ENCODE measurements around the gene USP26.
"Not testable (repeated sequence)": the region's sequence is repeated elsewhere in the genome, so short reads cannot be mapped to it uniquely, and the experiment has no call there.

The USP26 gene

DNA sequence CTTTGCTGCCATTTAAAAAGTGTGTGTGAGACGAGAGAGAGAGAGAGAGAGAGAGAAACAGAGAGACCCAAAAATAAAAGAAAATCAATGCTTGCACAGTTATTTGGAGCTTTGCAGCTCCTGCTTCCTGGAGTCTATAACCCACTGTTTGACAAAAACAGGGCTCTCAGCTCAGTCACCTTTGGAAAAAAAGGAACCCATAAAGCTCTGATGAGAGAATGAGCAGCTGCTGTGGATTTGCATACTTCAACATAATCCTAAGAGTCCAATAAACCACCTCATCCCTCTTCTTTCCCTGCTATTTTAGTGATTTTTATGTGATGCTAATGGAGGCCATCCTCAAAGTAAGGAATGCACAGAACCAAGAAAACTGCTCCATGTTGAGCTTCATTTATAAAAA, 50.3 kb downstream of the USP26 start:
- Histone ChIP-seq H3K36me3 (ENCODE audit: insufficient read depth, low read length) (no peaks in the 10 kb centered on the region), H2AFZ (ENCODE audit: low read length) (no peak overlapping the region), H3K4me2 (ENCODE audit: low read depth, low read length, poor library complexity, severe bottlenecking) (no peak overlapping the region), H3K9me3 (ENCODE audit: insufficient read depth, low read depth, low read length) (no peaks in the 10 kb centered on the region), H3K4me1 (ENCODE audit: insufficient read depth, low read length, poor library complexity, severe bottlenecking) (no peaks in the 10 kb centered on the region), H3K79me2 (ENCODE audit: insufficient read depth, low read length) (no peaks in the 10 kb centered on the region), H3F3A (ENCODE audit: low read depth) (no peaks in the 10 kb centered on the region), H3K9ac (ENCODE audit: low read depth, low read length, poor library complexity, severe bottlenecking) (no peak overlapping the region), H4K20me1 (ENCODE audit: insufficient read depth, low read length, poor library complexity, severe bottlenecking) (no peaks in the 10 kb centered on the region), H3K4me3 (ENCODE audit: low read length, poor library complexity, severe bottlenecking) (no peak overlapping the region), H3K27me3 (ENCODE audit: insufficient read depth, low read length, poor library complexity, severe bottlenecking) (no peaks in the 10 kb centered on the region), H3K9me2 (replicated peaks; ENCODE audit: low read depth, low read length) (no peaks in the 10 kb centered on the region)
- TF ChIP-seq, protein P1, sequence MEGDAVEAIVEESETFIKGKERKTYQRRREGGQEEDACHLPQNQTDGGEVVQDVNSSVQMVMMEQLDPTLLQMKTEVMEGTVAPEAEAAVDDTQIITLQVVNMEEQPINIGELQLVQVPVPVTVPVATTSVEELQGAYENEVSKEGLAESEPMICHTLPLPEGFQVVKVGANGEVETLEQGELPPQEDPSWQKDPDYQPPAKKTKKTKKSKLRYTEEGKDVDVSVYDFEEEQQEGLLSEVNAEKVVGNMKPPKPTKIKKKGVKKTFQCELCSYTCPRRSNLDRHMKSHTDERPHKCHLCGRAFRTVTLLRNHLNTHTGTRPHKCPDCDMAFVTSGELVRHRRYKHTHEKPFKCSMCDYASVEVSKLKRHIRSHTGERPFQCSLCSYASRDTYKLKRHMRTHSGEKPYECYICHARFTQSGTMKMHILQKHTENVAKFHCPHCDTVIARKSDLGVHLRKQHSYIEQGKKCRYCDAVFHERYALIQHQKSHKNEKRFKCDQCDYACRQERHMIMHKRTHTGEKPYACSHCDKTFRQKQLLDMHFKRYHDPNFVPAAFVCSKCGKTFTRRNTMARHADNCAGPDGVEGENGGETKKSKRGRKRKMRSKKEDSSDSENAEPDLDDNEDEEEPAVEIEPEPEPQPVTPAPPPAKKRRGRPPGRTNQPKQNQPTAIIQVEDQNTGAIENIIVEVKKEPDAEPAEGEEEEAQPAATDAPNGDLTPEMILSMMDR (conservative IDR thresholded peaks at IDR 0.05; ENCODE audit: low read length), result no peak
- no peak for TF ChIP-seq EZH2phosphoT487 (IDR thresholded peaks at IDR 0.05; ENCODE audit: borderline replicate concordance)

DNA sequence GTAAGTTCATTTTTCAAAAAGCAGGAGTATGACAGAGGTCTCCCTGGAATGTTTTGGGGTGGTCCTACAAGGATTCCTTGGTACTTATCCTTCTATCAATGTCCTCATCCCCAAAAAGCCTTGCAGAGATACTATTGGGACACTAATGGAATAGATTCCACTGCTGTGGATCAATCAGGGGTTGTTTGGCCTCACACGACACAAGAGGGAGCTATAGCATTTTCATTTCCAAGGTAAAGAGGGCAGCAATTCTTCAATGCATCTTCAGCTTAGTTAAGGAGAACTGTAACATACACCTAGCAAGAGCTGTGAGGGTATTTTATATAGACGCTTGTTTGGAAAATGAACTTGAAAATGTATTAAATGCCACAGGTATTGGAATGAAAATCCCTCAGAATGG, 50.9 kb downstream of the USP26 start:
- no peaks in the 10 kb centered on the region for H3K9me3 ChIP-seq (ENCODE audit: insufficient read depth, low read depth, low read length)
- H3K9me2 ChIP-seq (replicated peaks; ENCODE audit: low read depth, low read length), result no peaks in the 10 kb centered on the region
- no peaks in the 10 kb centered on the region for H3K4me1 ChIP-seq (ENCODE audit: insufficient read depth, low read length, poor library complexity, severe bottlenecking)
- TF ChIP-seq, protein P1 (conservative IDR thresholded peaks at IDR 0.05; ENCODE audit: low read length), result peak; percentile 46
- TF ChIP-seq EZH2phosphoT487 (IDR thresholded peaks at IDR 0.05; ENCODE audit: borderline replicate concordance), result no peak
- H3K79me2 ChIP-seq (ENCODE audit: insufficient read depth, low read length), result no peaks in the 10 kb centered on the region
- no peak overlapping the region for H2AFZ ChIP-seq (ENCODE audit: low read length)
- no peaks in the 10 kb centered on the region for H3F3A ChIP-seq (ENCODE audit: low read depth)
- H3K4me2 ChIP-seq (ENCODE audit: low read depth, low read length, poor library complexity, severe bottlenecking), result no peak overlapping the region
- no peaks in the 10 kb centered on the region for H4K20me1 ChIP-seq (ENCODE audit: insufficient read depth, low read length, poor library complexity, severe bottlenecking)
- no peak overlapping the region for H3K9ac ChIP-seq (ENCODE audit: low read depth, low read length, poor library complexity, severe bottlenecking)
- no peaks in the 10 kb centered on the region for H3K36me3 ChIP-seq (ENCODE audit: insufficient read depth, low read length)
- H3K27me3 ChIP-seq (ENCODE audit: insufficient read depth, low read length, poor library complexity, severe bottlenecking), result no peaks in the 10 kb centered on the region
- no peak overlapping the region for H3K4me3 ChIP-seq (ENCODE audit: low read length, poor library complexity, severe bottlenecking)

DNA sequence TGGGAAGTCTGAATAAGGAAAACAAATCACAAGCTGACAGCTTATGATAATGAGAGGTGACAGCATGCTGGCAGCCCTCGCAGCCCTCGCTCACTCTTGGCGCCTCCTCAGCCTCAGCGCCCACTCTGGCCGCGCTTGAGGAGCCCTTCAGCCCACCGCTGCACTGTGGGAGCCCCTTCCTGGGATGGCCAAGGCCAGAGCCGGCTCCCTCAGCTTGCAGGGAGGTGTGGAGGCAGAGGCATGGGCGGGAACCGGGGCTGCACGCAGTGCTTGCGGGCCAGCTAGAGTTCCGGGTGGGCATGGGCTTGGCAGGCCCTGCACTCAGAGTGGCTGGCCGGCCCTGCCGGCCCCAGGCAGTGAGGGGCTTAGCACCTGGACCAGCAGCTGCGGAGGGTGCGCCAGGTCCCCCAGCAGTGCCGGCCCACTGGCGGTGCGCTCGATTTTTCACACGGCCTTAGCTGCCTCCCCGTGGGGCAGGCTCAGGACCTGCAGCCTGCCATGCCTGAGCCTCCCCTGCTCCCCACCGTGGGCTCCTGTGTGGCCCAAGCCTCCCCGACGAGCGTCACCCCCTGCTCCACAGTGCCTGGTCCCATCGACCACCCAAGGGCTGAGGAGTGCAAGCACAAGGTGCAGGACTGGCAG, 52.6 kb downstream of the USP26 start:
- H3F3A ChIP-seq (ENCODE audit: low read depth); H3K4me1 ChIP-seq (ENCODE audit: insufficient read depth, low read length, poor library complexity, severe bottlenecking); H3K9me3 ChIP-seq (ENCODE audit: insufficient read depth, low read depth, low read length); H3K36me3 ChIP-seq (ENCODE audit: insufficient read depth, low read length); H3K9me2 ChIP-seq (replicated peaks; ENCODE audit: low read depth, low read length); H4K20me1 ChIP-seq (ENCODE audit: insufficient read depth, low read length, poor library complexity, severe bottlenecking); H3K4me3 ChIP-seq (ENCODE audit: low read length, poor library complexity, severe bottlenecking); H3K4me2 ChIP-seq (ENCODE audit: low read depth, low read length, poor library complexity, severe bottlenecking); H3K9ac ChIP-seq (ENCODE audit: low read depth, low read length, poor library complexity, severe bottlenecking); H2AFZ ChIP-seq (ENCODE audit: low read length); H3K27me3 ChIP-seq (ENCODE audit: insufficient read depth, low read length, poor library complexity, severe bottlenecking); H3K79me2 ChIP-seq (ENCODE audit: insufficient read depth, low read length): not testable (repeated sequence)

DNA sequence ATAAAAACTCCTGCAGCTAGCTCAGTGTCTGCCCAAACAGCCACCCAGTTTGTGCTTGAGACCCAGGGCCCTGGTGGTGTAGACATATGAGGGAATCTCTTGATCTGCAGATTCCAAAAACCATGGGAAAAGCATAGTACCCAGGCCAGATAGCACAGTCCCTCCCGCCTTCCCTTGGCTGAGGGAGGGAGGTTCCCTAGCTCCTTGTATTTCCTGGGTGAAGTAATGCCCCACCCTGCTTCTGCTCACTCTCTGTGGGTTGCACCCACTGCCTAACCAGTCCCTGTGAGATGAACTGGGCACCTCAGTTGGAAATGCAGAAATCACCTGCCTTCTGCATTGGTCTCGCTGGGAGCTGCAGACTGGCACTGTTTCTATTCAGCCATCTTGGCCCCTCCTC, 54.6 kb downstream of the USP26 start:
- TF ChIP-seq, protein P1 (conservative IDR thresholded peaks at IDR 0.05; ENCODE audit: low read length), result no peak
- TF ChIP-seq EZH2phosphoT487 (IDR thresholded peaks at IDR 0.05; ENCODE audit: borderline replicate concordance), result no peak
- H3K9me3 ChIP-seq (ENCODE audit: insufficient read depth, low read depth, low read length), result no peaks in the 10 kb centered on the region
- H2AFZ ChIP-seq (ENCODE audit: low read length), result no peak overlapping the region
- no peaks in the 10 kb centered on the region for H3K36me3 ChIP-seq (ENCODE audit: insufficient read depth, low read length)
- H3K27me3 ChIP-seq (ENCODE audit: insufficient read depth, low read length, poor library complexity, severe bottlenecking), result no peaks in the 10 kb centered on the region
- H3K9ac ChIP-seq (ENCODE audit: low read depth, low read length, poor library complexity, severe bottlenecking), result no peak overlapping the region
- H3K4me3 ChIP-seq (ENCODE audit: low read length, poor library complexity, severe bottlenecking), result no peak overlapping the region
- H4K20me1 ChIP-seq (ENCODE audit: insufficient read depth, low read length, poor library complexity, severe bottlenecking), result no peaks in the 10 kb centered on the region
- H3K79me2 ChIP-seq (ENCODE audit: insufficient read depth, low read length), result no peaks in the 10 kb centered on the region
- H3K4me1 ChIP-seq (ENCODE audit: insufficient read depth, low read length, poor library complexity, severe bottlenecking), result no peaks in the 10 kb centered on the region
- H3F3A ChIP-seq (ENCODE audit: low read depth), result no peaks in the 10 kb centered on the region
- H3K4me2 ChIP-seq (ENCODE audit: low read depth, low read length, poor library complexity, severe bottlenecking), result no peak overlapping the region
- H3K9me2 ChIP-seq (replicated peaks; ENCODE audit: low read depth, low read length), result no peaks in the 10 kb centered on the region

All from Loucy (cell line).